HG02885 (cell line): Measurements from ENCODE around the gene DSG3.

ENCODE experiments used
- ATAC-seq: cut with Tn5 transposase; IDR thresholded peaks from one replicate; pipeline ENCODE4 v1.9.1; 2021; ENCODE audit warnings: mild to moderate bottlenecking; ENCODE audit not compliant: unreplicated experiment, poor library complexity

The DSG3 gene, protein sequence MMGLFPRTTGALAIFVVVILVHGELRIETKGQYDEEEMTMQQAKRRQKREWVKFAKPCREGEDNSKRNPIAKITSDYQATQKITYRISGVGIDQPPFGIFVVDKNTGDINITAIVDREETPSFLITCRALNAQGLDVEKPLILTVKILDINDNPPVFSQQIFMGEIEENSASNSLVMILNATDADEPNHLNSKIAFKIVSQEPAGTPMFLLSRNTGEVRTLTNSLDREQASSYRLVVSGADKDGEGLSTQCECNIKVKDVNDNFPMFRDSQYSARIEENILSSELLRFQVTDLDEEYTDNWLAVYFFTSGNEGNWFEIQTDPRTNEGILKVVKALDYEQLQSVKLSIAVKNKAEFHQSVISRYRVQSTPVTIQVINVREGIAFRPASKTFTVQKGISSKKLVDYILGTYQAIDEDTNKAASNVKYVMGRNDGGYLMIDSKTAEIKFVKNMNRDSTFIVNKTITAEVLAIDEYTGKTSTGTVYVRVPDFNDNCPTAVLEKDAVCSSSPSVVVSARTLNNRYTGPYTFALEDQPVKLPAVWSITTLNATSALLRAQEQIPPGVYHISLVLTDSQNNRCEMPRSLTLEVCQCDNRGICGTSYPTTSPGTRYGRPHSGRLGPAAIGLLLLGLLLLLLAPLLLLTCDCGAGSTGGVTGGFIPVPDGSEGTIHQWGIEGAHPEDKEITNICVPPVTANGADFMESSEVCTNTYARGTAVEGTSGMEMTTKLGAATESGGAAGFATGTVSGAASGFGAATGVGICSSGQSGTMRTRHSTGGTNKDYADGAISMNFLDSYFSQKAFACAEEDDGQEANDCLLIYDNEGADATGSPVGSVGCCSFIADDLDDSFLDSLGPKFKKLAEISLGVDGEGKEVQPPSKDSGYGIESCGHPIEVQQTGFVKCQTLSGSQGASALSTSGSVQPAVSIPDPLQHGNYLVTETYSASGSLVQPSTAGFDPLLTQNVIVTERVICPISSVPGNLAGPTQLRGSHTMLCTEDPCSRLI

DNA sequence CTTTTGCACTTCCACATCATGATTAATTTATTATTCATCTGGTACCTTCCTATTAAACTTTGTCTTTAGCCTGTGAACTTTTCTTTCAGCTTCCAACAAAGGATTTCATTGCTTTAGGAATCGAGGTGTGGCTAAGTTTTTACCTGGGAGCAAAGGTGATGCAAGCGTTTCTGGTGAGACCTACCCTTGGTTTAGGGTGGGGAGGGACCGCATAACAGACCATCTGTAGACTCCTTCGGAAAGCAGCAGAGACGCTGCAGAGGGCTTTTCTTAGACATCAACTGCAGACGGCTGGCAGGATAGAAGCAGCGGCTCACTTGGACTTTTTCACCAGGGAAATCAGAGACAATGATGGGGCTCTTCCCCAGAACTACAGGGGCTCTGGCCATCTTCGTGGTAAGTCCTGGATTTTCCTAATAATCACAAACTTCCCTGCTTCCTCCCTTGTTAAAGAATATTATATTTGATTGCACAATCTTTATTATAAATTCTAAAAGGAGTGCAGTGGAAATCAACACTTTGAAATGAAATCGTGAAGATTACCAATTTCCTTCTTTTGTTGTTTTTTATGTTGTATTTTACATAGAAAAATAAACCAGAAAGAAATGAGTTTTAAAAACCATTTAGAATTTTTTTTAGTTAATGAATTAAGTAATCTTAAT, at the start of gene DSG3:
DSG3 (plus strand) TSS at position 212 of the 662 bp plus-strand sequence; CDS start at position 349, 137 bp downstream.
- ATAC-seq: no peak

DNA sequence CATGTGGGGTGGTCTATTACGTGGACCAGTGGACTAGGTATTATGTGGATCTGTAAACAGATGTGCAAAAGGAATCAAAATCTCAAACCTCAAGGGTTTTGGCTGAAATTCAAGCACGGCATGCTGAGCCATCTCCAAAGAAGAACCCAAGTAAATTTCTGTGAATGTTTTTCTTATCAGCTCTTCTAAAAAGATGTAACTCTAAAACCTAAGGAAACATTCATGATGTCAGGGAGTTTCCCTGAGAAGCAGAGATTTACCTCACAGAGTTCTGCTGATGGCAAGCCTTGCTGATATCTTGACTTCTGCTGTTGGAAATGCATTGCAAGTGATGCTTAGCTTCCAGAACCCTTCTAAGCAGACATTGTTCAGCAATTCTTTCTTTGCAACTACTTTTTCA, 49.4 kb upstream of the DSG3 start:
- no peak for ATAC-seq

DNA sequence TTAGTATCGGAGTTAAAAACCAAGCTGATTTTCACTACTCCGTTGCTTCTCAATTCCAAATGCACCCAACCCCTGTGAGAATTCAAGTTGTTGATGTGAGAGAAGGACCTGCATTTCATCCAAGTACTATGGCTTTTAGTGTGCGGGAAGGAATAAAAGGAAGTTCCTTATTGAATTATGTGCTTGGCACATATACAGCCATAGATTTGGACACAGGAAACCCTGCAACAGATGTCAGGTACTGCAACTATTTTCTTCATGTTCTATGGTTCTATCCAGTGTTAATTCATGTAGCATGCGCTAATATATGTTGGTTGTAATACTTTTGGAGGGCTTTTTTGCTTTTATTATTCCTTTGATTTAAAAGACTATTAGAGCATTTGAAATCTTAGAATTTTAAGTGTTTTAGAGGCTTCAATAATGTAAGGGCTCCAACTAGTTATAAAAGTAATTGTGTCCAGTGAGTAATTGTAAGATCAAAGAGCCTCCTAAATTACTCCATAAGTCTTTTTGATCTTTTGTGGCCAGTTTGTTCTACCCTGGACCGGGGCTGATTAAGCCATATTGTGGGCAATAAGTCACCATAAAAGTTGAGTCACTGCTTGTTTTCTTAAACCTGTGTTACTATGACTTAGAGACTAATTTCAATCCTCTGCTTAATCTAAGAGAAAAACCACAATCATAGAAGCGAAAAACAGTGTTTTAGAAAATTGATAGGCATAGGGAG, 48.1 kb upstream of the DSG3 start:
- ATAC-seq: no peak

DNA sequence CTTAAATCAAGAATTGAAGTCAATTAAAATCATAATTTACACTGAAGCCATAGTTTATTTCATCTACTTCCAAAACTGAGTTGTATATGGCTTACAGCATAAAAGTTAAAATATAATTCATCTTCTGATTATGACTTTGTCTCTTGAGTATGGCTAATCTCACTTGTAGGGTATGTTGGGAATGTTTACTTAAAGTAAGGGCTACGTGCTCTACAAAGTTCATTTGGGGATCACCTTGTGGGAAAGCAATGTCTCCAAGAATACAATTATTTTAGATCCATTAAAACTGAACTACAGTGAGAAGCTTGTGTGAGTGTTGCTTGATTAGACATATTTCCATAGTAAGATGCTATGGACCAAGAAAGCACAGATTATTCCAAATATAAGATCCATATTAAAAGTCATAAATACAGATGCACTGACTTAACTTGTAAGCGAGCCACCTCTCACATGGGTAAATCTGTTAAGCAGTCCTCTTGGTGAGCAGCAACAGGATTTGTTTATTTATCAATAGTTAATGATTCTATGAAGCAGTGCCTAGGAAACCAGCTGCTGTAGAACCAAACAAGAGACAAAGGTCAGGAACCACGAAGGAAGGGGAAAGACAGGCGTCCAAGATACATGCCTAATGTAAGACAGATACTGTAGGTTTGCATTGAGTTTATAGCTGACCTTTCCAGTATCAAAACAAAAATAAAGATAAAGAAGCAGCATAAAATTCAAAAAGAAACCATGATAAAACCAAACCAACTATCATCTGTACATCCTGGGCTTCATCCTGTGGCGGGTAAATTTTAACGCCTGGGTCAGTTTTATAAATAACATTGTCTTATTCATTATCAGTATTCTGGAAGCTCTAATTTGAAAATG, 46.1 kb upstream of the DSG3 start:
- ATAC-seq: no peak

DNA sequence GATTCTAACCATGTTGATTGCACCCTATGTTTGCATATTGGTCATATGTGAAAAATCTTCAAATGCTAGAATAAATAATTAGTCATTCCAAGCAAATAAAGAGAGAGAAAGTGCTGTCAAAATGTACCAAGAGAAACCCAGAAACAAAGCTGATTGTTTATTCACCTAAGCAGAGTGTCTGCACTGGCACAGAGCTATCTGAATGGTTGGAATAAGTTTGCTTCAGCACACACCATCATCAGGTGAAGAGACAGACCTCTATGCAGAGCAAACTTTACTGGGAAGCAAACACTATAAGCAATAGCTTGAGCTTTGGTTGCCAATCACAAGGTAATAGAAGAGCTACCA, 45.5 kb upstream of the DSG3 start:
- no peak for ATAC-seq

DNA sequence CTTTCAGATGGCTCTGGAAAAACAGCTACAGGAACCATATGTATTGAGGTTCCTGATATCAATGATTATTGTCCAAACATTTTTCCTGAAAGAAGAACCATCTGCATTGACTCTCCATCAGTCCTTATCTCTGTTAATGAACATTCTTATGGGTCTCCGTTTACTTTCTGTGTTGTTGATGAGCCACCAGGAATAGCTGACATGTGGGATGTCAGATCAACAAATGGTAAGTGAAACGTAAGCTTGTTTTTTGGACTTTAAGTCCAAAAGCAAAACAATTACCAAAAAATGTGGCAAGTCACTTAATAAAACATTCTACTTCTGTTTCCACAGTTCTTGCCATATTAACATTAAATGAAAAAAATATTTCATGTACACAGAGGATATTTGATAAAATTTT, 44.1 kb upstream of the DSG3 start:
- no peak for ATAC-seq

DNA sequence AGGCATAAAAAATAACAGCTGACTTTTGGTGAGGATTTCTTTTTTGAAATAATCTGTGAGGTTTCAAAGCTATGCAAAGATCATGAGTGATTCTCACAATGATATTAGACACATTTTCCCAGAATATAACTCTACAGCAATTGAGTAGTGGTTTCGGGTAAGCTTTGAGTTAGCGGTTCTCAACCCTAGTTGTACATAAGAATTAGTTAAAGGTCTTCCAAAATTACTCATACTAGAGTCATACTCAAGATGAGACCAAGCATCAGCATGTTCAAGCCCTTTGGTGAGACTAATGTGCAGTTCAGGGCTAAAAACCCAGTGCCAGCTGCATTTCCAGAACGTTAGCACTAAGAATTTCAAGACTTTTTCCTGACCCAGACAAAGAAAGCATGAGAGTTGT, 39.9 kb upstream of the DSG3 start:
- ATAC-seq: peak; percentile 61

DNA sequence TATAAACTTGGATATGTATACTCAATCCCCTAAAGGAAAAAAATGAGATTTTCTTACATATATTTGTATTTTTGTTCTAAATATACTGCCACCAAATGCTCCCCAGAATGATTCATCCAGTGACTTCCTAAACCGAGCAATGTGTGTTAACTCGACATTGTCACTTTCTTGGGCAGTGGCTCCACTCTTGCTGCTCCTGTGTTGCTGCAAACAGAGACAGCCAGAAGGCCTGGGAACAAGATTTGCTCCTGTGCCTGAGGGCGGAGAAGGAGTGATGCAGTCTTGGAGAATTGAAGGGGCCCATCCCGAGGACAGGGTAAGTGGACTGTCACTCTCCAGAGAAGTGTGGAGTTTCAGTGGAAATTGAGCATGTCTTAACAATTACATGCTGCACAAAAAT, 38.3 kb upstream of the DSG3 start:
- ATAC-seq: no peak

DNA sequence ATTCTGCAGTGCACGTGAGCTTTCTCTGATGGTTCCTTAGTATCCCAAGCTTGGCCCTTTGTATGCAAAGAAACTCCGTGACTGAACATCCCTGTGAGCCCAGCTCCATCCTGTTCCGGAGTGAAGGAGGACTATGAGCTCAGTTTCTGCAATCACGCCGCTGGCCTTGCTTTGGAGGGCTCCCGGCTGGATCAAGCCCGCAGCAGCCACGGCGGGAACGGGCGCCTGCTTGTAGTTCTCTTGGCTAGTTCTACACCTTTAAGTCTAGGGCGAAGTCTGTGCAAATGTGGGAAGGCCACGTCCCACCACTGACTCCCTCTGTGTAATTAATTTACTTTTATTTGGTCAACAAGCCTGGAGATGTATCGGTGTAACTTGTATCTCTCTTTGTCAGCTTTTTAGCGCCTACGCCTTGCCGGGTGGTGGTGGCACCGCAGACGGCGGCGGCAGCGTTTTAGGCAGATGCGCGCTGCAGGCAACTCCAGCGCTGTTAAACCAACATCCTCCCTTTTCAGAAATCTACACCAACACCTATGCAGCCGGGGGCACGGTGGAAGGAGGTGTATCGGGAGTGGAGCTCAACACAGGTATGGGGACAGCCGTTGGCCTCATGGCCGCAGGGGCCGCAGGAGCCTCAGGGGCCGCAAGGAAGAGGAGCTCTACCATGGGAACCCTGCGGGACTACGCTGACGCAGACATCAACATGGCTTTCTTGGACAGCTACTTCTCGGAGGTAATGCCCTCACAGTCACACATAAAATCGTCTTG, 36.6 kb upstream of the DSG3 start:
- ATAC-seq: no peak

DNA sequence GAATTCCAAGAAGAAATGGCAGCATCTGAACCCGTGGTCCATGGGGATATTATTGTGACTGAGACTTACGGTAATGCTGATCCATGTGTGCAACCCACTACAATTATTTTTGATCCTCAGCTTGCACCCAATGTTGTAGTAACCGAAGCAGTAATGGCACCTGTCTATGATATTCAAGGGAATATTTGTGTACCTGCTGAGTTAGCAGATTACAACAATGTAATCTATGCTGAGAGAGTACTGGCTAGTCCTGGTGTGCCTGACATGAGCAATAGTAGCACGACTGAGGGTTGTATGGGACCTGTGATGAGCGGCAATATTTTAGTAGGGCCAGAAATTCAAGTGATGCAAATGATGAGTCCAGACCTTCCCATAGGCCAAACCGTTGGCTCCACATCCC, 34.4 kb upstream of the DSG3 start:
- ATAC-seq: no peak

DNA sequence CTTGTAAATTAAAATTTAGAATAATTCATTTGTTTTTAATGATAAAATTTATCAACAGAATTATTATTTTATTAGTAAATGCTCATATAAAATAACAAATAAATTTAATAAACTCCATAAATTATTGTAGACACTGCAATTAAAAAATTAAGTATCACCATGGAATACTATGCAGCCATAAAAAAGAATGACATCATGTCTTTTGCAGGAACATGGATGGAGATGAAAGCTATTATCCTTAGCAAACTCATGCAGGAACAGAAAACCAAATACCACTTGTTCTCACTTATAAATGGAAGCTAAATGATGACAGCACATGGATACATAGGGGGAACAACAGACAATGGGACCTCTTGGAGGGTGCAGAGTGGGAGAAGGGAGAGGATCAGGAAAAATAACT, 29.7 kb upstream of the DSG3 start:
- no peak for ATAC-seq

DNA sequence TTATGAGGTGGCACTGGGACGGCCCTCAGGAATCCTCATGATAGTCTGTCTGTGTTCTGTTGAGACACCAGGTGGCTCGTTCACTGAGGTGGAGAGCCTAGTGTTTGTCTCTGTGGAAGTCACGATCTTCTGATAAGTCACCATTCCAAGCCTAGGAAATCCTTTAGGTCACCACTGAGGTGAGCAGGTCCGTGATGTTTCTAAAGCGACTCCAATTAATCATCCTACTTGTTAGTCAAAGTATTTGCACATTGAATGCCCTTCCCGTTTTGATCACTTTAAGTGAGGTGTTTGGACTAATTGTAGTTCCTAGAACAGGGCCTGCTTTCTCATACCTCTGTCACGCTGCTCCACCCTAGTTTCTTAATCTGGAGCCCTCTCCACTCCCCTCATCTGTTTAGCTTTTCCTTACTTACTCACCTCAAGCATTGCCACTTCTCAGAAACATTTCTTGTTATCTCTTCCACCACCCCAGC, 28.0 kb upstream of the DSG3 start:
- no peak for ATAC-seq

DNA sequence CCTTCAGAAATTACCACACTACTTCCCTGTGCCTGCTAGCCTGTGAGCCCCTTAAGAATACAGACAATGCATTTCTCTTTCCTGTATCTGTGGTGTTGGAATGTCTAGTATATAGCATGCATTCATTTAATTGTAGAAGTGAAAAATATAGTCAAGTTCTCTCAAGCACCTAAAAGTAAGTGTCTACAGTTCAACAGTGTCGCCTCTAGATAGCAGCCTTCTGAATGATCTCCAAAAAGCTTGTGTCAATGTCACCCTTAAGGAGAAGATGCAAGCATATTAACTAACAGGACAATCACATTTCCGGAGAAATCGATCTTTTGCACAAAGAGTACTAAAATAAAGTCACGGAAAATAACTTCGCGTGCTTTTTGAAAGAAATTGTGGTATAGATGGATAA, 27.5 kb upstream of the DSG3 start:
- ATAC-seq: no peak

DNA sequence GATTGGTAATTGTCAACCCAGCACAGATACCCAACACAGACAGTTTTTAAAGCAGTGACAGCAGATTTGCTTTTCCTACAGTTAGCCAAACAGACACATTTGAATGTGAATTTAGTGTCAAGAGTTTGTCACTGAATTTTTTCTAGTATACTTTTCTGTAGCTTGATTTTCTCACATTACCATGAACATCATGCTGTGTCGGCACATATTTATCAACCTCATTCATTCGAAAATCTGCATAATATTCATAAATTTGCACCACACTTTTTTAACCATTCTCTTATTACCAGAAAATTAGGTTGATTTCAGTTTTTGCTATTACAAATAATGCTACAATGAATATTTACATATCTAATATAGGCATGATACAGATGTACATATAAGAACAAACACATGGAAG, 27.0 kb upstream of the DSG3 start:
- no peak for ATAC-seq

DNA sequence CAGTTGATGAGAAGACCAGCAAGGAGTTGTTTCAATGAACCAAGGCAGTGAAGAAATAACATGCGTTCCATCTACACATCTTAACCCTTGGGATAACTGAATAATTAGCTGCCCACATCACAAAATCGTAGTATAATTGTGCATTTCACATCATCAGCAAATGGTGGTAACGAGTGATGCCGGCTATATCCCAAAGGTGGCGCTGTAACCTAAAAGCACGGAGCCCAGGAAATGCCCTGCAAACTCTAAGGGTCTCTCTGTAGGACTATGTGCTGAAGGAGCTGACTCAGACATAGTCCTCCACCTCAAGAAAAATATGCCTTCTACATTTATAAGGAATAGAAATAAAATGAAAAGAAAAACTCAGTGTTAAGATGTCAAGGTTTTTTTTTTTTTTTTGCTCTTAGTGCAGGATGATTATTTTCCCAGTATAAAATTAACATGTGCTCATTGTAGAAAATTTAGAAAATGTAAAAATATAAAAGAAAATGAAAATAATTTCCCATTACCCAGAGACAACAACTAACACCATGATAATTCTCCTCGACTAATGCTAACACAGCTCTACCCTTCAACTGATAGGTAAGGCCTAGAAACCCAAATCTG, 23.1 kb upstream of the DSG3 start:
- ATAC-seq: peak; percentile 81

DNA sequence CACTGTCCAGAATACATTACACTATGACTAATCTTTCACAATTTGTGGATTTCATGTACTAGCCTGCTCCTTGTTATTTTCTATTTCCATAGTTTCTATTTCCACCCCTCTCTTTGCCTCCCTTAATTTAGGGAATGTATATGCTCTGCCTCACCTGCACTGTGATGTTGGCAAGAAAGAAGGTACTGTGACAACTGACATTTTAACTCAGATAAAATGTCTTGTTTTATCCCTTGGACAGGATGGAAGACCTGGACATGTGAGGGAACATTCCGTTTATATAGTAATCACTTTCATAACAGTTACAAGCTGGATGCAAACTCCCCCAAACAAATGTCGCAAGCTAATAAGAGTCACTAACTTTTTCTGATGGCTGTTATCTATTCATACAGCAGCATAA, 21.5 kb upstream of the DSG3 start:
- no peak for ATAC-seq

DNA sequence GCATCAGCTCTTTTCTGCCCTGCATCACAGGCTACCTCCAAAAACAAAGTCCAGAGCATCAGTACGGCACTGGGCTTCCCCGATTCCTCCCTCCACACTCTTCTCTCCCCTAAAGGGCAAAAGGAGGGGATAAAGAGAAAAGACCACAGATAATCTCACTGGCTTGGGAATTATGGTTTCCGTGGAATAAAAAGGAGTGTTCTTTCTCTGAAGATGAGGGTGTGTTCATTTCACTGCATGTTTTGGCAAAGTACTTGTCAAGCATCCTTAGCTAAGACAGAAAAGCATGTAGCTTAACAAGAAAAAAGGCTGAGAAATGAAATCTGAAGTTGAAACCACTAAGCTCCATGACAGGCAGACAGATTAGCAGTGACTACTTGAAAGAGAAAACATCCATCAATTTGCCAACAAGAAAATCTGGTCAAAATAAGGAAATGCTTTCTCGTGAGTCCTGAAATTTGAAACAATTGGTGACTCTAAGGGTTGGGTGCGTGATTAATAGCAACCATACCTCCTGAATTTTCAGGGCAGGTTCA, 20.6 kb upstream of the DSG3 start:
- no peak for ATAC-seq

DNA sequence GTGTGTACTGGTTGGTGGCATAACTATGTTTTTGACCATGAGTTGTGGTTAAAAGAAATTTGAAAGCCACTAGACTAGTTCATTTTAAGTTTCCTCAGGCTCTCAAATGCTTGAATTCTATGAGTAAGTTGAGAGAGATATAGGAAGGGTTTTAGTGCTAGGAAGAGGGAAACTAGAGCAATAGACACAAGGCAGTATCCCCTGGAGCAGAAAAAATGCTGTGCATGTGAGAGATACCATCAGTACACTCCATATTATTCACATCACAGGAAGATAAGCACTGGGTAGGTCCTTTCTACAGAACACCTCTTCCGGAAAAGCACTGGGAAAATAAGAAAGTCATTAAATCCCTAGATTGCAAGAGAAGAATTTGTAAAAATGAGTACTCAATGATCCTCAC, 19.3 kb upstream of the DSG3 start:
- no peak for ATAC-seq
